Activated CD8-positive, alpha-beta T cell treated with anti-CD3 and anti-CD28 coated beads for 36 hours (primary cell): ENCODE results near the gene C16orf90. TPM values are rescaled to one million over a fixed set of nuclear protein-coding genes. Genes with fewer than 3 reads are reported as not detected.
A peak's percentile ranks its signal among the peaks of the same experiment; 100 is the strongest.
"Not testable (repeated sequence)": the region's sequence is repeated elsewhere in the genome, so short reads cannot be mapped to it uniquely, and the experiment has no call there.

Experiments
- ATAC-seq: fragments of 200-7000 bp; cut with Tn5 transposase; one replicate; pipeline ENCODE4 v1.10.0; 2021; ENCODE audit warnings: mild to moderate bottlenecking, moderate library complexity
- CTCF ChIA-PET: fragments of 350-600 bp; sonication (Branson Sonifier 250); formaldehyde crosslinking; loops from one replicate; lab custom pipeline; 2021; ENCODE audit warnings: antibody characterized with exemption; lab: Charles Lee
- POLR2A ChIA-PET: fragments of 350-600 bp; sonication (Branson Sonifier 250); formaldehyde crosslinking; loops from one replicate; lab custom pipeline; 2021; ENCODE audit warnings: antibody characterized with exemption; lab: Charles Lee
- DNase-seq: peaks from one replicate; pipeline ENCODE4 v3.0.0-alpha.2; 2020
- H3K27ac Mint-ChIP-seq: one replicate; pipeline ENCODE4 v1.8.0; 2021; ENCODE audit warnings: mild to moderate bottlenecking, mixed read lengths
- H3K27me3 Mint-ChIP-seq: one replicate; pipeline ENCODE4 v1.8.0; 2021; ENCODE audit warnings: mixed read lengths
- H3K36me3 Mint-ChIP-seq: one replicate; pipeline ENCODE4 v1.8.0; 2021; ENCODE audit warnings: low read depth, mixed read lengths
- H3K4me1 Mint-ChIP-seq: one replicate; pipeline ENCODE4 v1.8.0; 2021; ENCODE audit warnings: low read depth, mixed read lengths
- H3K4me3 Mint-ChIP-seq: one replicate; pipeline ENCODE4 v1.8.0; 2021; ENCODE audit warnings: mild to moderate bottlenecking, moderate library complexity, mixed read lengths
- H3K9me3 Mint-ChIP-seq: one replicate; pipeline ENCODE4 v1.8.0; 2021; ENCODE audit warnings: mixed read lengths
- intact Hi-C: fragments of 100-400 bp; cut with micrococcal nuclease; formaldehyde crosslinking; loops from one replicate; pipeline ENCODE4 v1.10.0; 2022
- total RNA-seq, 2 experiments: library from RNA; stranded (reverse); gene quantifications; one replicate each; pipeline ENCODE4 v1.2.3, GENCODE V29; 2021
- TF ChIP-seq, protein P1 (sequence below): fragments of 200-600 bp; IDR thresholded peaks from one replicate; pipeline ENCODE4 v1.8.0; 2022; ENCODE audit warnings: antibody characterized with exemption, mild to moderate bottlenecking

Gene C16orf90
- total RNA-seq, 2 experiments from 2014 or later: not detected

DNA sequence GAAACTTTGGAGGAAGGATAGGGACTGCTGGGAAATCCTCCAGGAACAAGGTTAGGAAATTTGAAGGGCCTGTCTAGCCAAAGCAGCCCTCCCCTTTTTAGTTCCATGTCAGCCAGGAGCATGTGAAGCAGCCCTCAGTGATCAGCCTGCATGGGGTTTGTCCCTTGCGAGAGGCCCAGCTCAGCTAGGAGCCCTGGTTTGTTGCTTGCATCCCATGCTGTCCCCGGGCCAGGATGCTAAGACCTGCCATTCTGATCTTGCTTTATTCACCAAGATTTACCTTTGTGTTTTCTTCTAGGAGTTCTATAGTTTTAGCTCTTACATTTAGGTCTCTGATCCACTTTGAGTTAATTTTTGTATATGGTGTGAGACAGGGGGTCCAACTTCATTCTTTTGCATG lies 33.1 kb upstream of the C16orf90 start:
- peak; percentile 16 for DNase-seq
- Mint-ChIP-seq H3K9me3 (no peaks in the 10 kb centered on the region), H3K4me1 (peaks cover 10% of the 10 kb centered on the region), H3K36me3 (peaks cover 9% of the 10 kb centered on the region), H3K27ac (no peak overlapping the region), H3K4me3 (no peak overlapping the region), H3K27me3 (no peaks in the 10 kb centered on the region)
- intact Hi-C loops: loop anchor here (10.0 kb wide), 1 partner anchor 116 kb away; no protein-coding TSS in a partner anchor
- ChIA-PET POLR2A (interaction anchor here (0.9 kb wide), 1 partner anchor 16 kb away, joined by 3 read pairs; no protein-coding TSS in a partner anchor), CTCF (interaction anchor here (0.6 to 0.9 kb wide), 2 partner anchors 14 to 107 kb away, joined by 3 read pairs; no protein-coding TSS in a partner anchor)
- ATAC-seq: peak; percentile 39
- TF ChIP-seq, protein P1, sequence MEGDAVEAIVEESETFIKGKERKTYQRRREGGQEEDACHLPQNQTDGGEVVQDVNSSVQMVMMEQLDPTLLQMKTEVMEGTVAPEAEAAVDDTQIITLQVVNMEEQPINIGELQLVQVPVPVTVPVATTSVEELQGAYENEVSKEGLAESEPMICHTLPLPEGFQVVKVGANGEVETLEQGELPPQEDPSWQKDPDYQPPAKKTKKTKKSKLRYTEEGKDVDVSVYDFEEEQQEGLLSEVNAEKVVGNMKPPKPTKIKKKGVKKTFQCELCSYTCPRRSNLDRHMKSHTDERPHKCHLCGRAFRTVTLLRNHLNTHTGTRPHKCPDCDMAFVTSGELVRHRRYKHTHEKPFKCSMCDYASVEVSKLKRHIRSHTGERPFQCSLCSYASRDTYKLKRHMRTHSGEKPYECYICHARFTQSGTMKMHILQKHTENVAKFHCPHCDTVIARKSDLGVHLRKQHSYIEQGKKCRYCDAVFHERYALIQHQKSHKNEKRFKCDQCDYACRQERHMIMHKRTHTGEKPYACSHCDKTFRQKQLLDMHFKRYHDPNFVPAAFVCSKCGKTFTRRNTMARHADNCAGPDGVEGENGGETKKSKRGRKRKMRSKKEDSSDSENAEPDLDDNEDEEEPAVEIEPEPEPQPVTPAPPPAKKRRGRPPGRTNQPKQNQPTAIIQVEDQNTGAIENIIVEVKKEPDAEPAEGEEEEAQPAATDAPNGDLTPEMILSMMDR: no peak

GRCh38 chr16:3527216-3527829 lies 32.0 kb upstream of the C16orf90 start:
- H3K27ac Mint-ChIP-seq, H3K27me3 Mint-ChIP-seq, H3K9me3 Mint-ChIP-seq, ATAC-seq, POLR2A ChIA-PET, H3K4me3 Mint-ChIP-seq: not testable (repeated sequence)
- Mint-ChIP-seq H3K4me1 (peaks cover 10% of the 10 kb centered on the region), H3K36me3 (peaks cover 13% of the 10 kb centered on the region)
- DNase-seq: peak; percentile 82
- TF ChIP-seq, protein P1: peak; percentile 70
- intact Hi-C loops: loop anchor here (10.0 kb wide), 1 partner anchor 117 kb away; no protein-coding TSS in a partner anchor
- CTCF ChIA-PET: interaction anchor here (0.6 to 1.7 kb wide), 5 partner anchors 9 to 138 kb away, joined by 3 to 7 read pairs (median 4); no protein-coding TSS in a partner anchor

- DNase-seq (no peak), ATAC-seq (no peak)
- TF ChIP-seq, protein P1: no peak
- ChIA-PET CTCF (interaction anchor here (1.1 to 1.7 kb wide), 4 partner anchors 13 to 139 kb away, joined by 3 to 7 read pairs (median 4); partner anchors contain the start of gene SLX4), POLR2A (no interaction called here)
- H3K27me3 Mint-ChIP-seq: no peaks in the 10 kb centered on the region
- H3K4me3 Mint-ChIP-seq: no peak overlapping the region
- H3K4me1 Mint-ChIP-seq: peaks cover 10% of the 10 kb centered on the region
- no peaks in the 10 kb centered on the region for H3K9me3 Mint-ChIP-seq
- intact Hi-C loops: loop anchor here (10.0 kb wide), 1 partner anchor 119 kb away; no protein-coding TSS in a partner anchor
- peaks cover 10% of the 10 kb centered on the region for H3K36me3 Mint-ChIP-seq
- no peak overlapping the region for H3K27ac Mint-ChIP-seq
Observed at GRCh38 chr16:3525951-3526350, 30.7 kb upstream of the C16orf90 start.

GRCh38 chr16:3523281-3523680 lies 28.0 kb upstream of the C16orf90 start:
- POLR2A ChIA-PET: no interaction called here
- no peak overlapping the region for H3K27ac Mint-ChIP-seq
- DNase-seq: no peak
- no peak overlapping the region for H3K4me3 Mint-ChIP-seq
- TF ChIP-seq, protein P1: no peak
- intact Hi-C loops: loop anchor here (10.0 kb wide), 1 partner anchor 122 kb away; no protein-coding TSS in a partner anchor
- no peak for ATAC-seq
- H3K4me1 Mint-ChIP-seq: peaks cover 10% of the 10 kb centered on the region
- no peaks in the 10 kb centered on the region for H3K9me3 Mint-ChIP-seq
- H3K36me3 Mint-ChIP-seq: peaks cover 7% of the 10 kb centered on the region
- CTCF ChIA-PET: interaction anchor here (0.6 to 1.4 kb wide), 2 partner anchors 8 to 15 kb away, joined by 3 read pairs; no protein-coding TSS in a partner anchor
- H3K27me3 Mint-ChIP-seq: no peaks in the 10 kb centered on the region

- no peak for DNase-seq
- POLR2A ChIA-PET: interaction anchor here (0.6 kb wide), 1 partner anchor 15 kb away, joined by 3 read pairs; no protein-coding TSS in a partner anchor
- Mint-ChIP-seq H3K4me3 (no peak overlapping the region), H3K36me3 (peaks cover 9% of the 10 kb centered on the region), H3K9me3 (no peaks in the 10 kb centered on the region), H3K4me1 (no peaks in the 10 kb centered on the region), H3K27ac (no peak overlapping the region), H3K27me3 (no peaks in the 10 kb centered on the region)
- TF ChIP-seq, protein P1: no peak
- no peak for ATAC-seq
- CTCF ChIA-PET: no interaction called here
- intact Hi-C loops: loop anchor here (10.0 kb wide), 1 partner anchor 124 kb away; no protein-coding TSS in a partner anchor
Observed at GRCh38 chr16:3520841-3521240, 25.6 kb upstream of the C16orf90 start.
